Right lobe of liver (tissue), 4 donors: ENCODE measurements around the gene SERPINE3.

ENCODE experiments used
- CTCF ChIP-seq, 4 donors: fragments of 200-600 bp in 3 of 4; fragments of 450-650 bp in 1 of 4; IDR thresholded peaks; one replicate each; pipeline versions ENCODE4 v1.5.1 to v1.8.0; 2016 to 2022; ENCODE audit warnings: antibody characterized with exemption in 4 of 4, mild to moderate bottlenecking in 2 of 4
- POLR2A ChIP-seq: fragments of 450-650 bp; IDR thresholded peaks from one replicate; pipeline ENCODE4 v1.6.1; 2017; ENCODE audit warnings: antibody characterized with exemption, mild to moderate bottlenecking
- donor health status: DM: no; HTN: no; CAD: no.
- donor health status: DM: no; HTN: no; CAD: no.
- donor health status: DM: no; HTN: yes; CAD: no.

GRCh38 chr13:51363625-51364024, 24.1 kb downstream of the SERPINE3 start:
- no peak for TF ChIP-seq CTCF (IDR thresholded peaks at IDR 0.05)
- no peak for TF ChIP-seq POLR2A
